Fibroblast of skin of left biceps (primary cell): ENCODE data around the gene MAIP1.
"Not testable (repeated sequence)": the region's sequence is repeated elsewhere in the genome, so short reads cannot be mapped to it uniquely, and the experiment has no call there.

ENCODE experiments used
- DNase-seq, 2 experiments: peaks; one replicate each; pipeline ENCODE4 v3.0.0-alpha.2; 2013; ENCODE audit warnings: low read depth in 2 of 2

The MAIP1 gene

GRCh38 chr2:199955339-199956061 is at the start of gene MAIP1, which contains the start of gene TYW5:
Gene MAIP1 (plus strand): TSS chr2:199955582. CDS start chr2:199955799, 217 bp downstream.
Gene TYW5 (minus strand): TSS chr2:199955491. CDS start chr2:199955470, 21 bp downstream.
- DNase-seq, result peak; percentile 53 to 56

DNA sequence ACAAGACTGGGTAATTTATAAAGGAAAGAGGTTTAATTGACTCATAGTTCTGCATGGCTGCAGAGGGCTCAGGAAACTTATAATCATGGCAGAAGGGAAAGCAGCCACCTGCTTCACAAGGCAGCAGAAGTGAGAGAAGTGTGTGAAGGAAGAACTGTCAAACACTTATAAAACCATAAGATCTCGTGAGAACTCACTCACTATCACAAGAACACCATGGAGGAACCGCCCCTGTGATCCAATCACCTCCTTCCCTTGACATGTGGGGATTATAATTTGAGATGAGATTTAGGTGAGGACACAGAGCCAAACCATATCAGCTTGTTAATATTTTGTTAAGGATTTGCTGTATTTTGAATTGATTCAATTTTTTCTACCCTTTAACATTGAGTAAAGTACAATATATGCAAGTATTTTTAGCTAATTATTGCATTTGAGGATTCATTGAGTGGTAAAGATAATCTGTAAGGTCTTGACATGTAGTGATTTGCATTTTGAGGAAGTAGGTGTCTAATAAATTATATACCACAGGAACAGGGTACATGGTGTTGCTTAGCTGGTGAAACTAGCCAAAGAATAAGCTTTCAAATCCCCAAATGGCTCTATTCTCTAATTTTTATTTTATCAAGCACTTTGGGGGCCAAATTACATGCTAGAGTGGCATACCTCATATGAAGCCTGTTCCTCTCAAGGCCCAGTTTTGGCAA is 48.2 kb upstream of the MAIP1 start:
- no peak for DNase-seq

- DNase-seq, result no peak
These were observed 44.9 kb upstream of the MAIP1 start for GRCh38 chr2:199910338-199911051.

- peak; percentile 85 to 89 for DNase-seq
These were observed 44.1 kb upstream of the MAIP1 start, which contains the start of gene C2orf69 for GRCh38 chr2:199911052-199911876. Gene C2orf69 (plus strand): TSS chr2:199911293. CDS start chr2:199911439, 146 bp downstream.

DNA sequence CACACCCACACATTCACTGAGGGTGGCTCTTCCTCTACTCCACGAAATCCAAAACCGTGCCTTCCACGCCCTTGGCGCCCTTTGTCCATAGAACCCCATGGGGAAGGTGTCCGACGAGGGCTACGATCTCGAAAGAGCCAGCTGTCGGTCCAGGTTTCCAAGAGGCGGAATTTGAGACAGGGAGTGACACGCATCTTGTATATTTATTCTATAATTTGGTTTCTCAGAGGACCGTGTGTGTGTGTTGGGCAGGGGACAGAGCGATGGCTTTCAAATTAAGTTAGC is 43.6 kb upstream of the MAIP1 start:
- no peak for DNase-seq

DNA sequence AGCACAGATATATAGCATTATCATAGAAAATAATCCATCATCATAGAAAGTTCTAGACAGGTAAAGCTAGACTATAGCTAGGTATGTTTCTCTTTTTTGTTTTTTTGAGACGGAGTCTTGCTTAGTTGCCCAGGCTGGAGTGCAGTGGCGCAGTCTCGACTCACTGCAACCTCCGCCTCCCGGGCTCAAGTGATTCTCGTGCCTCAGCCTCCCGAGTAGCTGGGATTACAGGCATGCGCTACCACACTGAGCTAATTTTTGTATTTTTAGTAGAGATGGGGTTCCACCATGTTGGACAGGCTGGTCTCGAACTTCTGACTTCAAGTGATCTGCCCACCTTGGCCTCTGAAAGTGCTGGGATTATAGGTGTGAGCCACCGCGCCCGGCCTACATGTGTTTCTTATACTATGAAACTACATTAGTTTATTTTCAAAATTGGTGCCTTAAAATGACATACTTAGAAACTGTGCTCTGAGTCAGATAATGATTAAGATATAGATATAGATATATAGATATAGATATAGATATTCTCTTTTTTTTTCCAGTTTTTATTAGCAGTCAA is 42.7 kb upstream of the MAIP1 start:
- not testable (repeated sequence) for DNase-seq

- DNase-seq, result no peak
These were observed 40.9 kb upstream of the MAIP1 start for GRCh38 chr2:199914372-199914958.

- no peak for DNase-seq
These were observed 38.4 kb upstream of the MAIP1 start for GRCh38 chr2:199916980-199917379.

DNA sequence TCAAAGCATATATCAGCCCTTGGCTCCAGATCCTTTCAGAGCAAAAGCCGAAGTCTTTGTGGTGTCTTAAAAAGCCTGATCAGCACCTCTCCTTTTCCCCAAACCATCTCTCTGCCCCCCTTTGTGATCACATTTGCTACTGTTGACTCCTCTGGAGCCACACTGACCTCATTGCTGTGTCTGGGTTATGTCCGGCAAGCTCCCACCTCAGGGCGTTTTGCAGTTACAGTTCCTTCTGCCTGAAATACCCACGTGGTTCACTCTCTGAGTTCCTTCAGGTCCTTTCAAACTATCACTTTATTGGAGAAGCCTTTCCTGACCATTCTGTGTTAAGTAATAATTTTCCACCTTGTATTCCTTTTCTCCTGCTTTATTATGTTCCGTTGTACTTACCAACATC is 32.5 kb upstream of the MAIP1 start:
- no peak for DNase-seq

- DNase-seq, result no peak
These were observed 31.5 kb upstream of the MAIP1 start for GRCh38 chr2:199923924-199924323.

DNA sequence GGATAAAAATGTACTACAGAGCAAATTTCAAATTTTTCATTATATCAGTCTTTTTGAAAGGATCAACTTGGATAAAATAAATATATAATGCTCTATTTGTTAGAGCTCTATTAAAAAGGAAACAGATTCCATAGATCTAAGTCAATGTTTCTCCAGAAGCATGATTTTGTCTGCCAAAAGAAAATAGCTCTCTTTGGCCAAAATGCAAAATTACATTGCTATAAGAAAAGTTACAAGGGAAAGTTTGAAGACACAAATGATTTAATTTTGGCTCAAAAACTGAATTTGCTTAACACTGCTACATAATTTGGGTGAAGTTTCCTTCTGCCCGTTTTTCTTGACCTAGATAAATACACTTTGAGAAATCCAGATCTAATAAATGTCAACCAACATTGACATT is 28.6 kb upstream of the MAIP1 start:
- no peak for DNase-seq

GRCh38 chr2:199928226-199928625 is 27.2 kb upstream of the MAIP1 start:
- no peak for DNase-seq

DNA sequence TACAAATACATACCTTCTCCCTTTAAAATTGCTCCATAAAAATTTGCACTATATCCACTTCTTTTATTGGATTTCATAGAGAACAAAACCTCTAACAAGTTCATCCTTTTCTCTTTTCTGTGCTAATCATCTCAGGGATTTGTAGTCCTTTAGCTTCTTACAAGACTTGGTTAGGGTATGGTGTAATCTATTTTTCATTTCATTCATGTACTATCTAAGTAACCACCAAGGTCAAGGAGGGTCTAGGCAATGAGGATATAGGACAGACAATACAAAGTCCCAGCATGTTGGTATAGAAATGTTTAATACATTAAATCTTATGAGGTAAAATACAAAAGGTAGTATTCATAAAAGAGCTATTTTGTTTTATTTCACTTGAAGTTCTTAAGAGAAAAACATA is 26.8 kb upstream of the MAIP1 start:
- no peak for DNase-seq

DNA sequence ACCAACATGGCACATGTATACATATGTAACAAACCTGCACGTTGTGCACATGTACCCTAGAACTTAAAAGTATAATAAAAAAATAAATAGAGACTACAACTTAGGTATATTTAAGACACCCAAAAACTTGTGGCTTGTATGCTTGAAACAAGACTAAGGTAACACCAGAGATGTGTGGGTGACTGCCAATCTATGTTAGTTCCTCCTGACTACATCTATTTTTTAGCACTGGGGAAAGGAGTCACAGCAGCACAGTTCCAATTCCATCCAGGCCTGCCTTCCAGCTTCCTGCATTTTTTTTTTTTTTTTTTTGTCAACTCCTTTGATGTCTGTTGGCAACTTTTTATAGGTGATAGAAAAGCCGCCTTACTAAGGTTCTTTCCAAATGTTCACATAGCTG is 26.1 kb upstream of the MAIP1 start:
- DNase-seq, result no peak

DNA sequence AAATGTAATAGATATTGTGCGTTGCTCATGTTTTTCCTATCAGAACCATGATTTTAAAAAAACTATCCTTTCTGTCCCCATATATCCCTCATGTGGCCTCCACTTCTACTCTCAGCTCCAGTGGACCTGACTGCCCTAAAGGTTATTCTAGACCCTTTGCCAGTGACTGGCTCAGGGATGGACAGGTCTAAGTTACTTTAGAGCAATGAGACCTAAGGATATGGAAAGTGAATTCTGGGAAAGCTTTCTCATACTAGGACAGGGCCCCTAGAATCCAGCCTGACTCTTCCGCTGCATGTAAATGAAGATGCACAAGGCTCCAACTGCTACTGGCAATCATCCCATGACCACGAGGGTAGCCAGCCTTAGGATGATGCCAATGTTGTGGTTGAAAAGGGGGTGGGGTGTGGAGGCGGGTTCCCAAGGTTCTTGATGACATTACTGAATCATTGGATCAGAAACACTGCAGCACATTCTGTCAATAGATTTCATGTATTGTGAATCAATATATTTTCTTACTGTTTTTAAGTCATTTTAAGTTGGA is 23.0 kb upstream of the MAIP1 start:
- no peak for DNase-seq

DNA sequence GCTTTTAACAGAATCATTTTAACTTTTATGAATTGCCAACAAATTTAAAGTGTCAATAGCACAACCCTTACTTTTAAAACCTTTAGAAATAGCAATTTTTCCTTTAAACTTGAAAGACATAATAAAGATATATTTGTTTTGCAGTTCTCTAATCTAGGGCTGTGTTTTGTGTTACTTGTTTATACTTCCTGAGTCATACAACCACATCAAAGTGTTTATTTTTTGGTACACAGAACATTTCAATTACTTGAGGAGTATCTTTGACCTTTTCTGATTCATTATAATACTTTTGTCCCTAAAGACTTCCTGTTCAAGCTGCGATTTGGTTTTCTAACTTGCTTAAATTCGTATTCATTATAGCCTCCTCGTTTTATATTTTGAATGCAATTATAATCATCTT is 21.9 kb upstream of the MAIP1 start:
- DNase-seq, result no peak

DNA sequence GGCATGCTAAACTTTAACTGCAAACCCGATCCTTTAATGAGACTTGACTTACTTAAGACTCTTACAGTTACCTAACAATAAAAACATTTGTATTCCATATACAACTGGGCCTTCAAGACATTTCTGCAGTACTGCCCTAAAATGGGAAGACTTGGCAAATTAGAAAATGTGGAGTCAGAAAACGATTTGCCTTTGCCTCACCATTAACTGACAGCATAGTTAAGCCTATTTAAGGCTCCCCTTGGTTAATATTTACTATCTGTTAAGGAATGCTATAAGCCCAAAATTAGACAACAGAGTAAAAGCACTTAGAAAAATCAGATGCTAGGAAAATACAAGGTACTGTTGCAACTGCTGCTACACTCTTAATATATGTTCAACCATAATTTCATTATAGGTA is 18.8 kb upstream of the MAIP1 start:
- no peak for DNase-seq

DNA sequence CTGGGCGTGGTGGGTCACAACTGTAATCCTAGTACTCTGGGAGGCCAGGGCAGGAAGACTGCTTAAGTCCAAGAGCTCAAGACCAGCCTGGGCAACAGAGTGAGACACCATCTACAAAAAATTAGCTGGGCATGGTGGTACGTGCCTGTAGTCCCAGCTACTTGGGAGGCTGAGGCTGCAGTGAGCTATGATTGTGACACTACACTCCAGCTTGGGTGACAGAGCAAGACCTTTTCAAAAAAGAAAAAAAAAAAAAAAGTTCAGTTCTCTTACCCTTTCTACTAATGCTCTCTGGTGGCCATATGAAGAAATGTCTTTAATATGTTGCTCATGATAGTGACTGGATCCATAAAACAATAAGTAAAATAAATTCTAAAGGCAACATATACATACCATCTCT is 15.0 kb upstream of the MAIP1 start:
- no peak for DNase-seq

DNA sequence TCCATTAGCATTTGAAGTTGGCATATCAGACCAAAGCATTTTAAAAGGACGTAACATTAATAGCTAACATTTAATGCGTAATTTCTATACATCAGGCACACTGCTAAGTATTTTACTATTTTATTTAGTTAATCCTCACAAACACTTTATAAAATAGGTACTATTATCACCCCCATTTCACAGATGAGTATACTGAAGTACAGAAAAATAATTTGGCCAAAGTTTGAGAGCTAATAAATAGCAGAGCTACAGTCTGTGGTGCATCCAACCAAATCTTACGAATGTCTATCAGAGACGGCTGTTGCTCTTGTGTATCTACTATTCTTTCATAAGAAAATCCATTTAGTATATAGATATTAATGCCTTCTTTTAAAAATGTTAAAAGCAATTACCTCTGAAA is 12.0 kb upstream of the MAIP1 start:
- DNase-seq, result no peak

DNA sequence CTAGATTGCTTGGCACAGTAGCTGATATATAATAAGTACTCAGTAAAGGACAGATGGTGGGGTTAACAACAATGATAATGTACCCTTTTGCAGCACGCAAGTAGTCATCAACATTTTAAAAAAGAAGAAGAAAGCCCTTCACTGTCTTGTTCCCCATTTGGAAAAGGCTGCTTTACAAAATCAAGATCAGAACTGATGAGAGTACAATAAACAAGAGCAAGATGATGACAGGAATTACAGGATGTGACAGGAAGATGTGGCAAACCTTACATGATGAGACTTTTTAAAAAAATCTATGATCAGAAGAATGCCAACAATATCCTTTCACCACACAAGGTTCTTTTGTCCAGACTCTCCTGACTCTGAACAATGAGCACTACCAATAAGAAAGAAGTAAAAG is 9.2 kb upstream of the MAIP1 start:
- DNase-seq, result no peak

- DNase-seq, result no peak
These were observed 8.5 kb upstream of the MAIP1 start for GRCh38 chr2:199946836-199947235.
